HepG2 (cell line): Measurements from ENCODE around the gene B3GNT9. TPM values are rescaled to one million over a fixed set of nuclear protein-coding genes. Genes with fewer than 3 reads are reported as not detected.

Experiments used
- ARID5B ChIP-seq: IDR thresholded peaks from 2 replicates; pipeline ENCODE4 v1.4.0; 2020; ENCODE audit warnings: mild to moderate bottlenecking, missing genetic modification reagents
- CCDC6 ChIP-seq: sonication (generic); formaldehyde crosslinking; IDR thresholded peaks from 2 replicates; pipeline ENCODE4 v1.8.1; 2022; ENCODE audit warnings: mild to moderate bottlenecking, missing genetic modification reagents, moderate library complexity
- FOXC1 ChIP-seq: sonication (generic); formaldehyde crosslinking; IDR thresholded peaks from 2 replicates; pipeline ENCODE4 v1.8.0; 2022; ENCODE audit warnings: mild to moderate bottlenecking, missing genetic modification reagents, borderline replicate concordance
- HOXD1 ChIP-seq: sonication (generic); formaldehyde crosslinking; IDR thresholded peaks from 2 replicates; pipeline ENCODE4 v1.5.0; 2020; ENCODE audit warnings: missing genetic modification reagents
- PCBP1 ChIP-seq: fragments of 200-400 bp; formaldehyde crosslinking; IDR thresholded peaks from 2 replicates; pipeline ENCODE4 v1.6.1; 2017; ENCODE audit warnings: mild to moderate bottlenecking, low read depth, low read length, borderline replicate concordance
- SMARCC2 ChIP-seq: fragments of 450-650 bp; IDR thresholded peaks from 2 replicates; pipeline ENCODE4 v1.6.1; 2017; ENCODE audit warnings: antibody characterized with exemption, mild to moderate bottlenecking
- THAP9 ChIP-seq: sonication (generic); formaldehyde crosslinking; IDR thresholded peaks from 2 replicates; pipeline ENCODE4; 2020; ENCODE audit warnings: missing genetic modification reagents, mild to moderate bottlenecking, borderline replicate concordance
- ZEB1 ChIP-seq: IDR thresholded peaks from 2 replicates; pipeline ENCODE4 v1.6.1; 2012; ENCODE audit warnings: mild to moderate bottlenecking, low read depth, inconsistent platforms; ENCODE audit not compliant: insufficient replicate concordance
- ZFY ChIP-seq: sonication (generic); formaldehyde crosslinking; IDR thresholded peaks from 2 replicates; pipeline ENCODE4 v1.4.0; 2020; ENCODE audit warnings: missing genetic modification reagents
- ZHX2 ChIP-seq, 2 experiments: sonication (generic) in 1 of 2; formaldehyde crosslinking in 1 of 2; IDR thresholded peaks; 2 replicates each; pipeline versions ENCODE4 v1.6.1 to v1.9.0; 2014 to 2022; ENCODE audit warnings: antibody characterized with exemption in 1 of 2, borderline replicate concordance in 1 of 2, inconsistent platforms in 1 of 2, low read depth in 1 of 2, missing genetic modification reagents in 1 of 2
- ZNF367 ChIP-seq: sonication (generic); formaldehyde crosslinking; IDR thresholded peaks from 2 replicates; pipeline ENCODE4 v1.4.0; 2020; ENCODE audit warnings: missing genetic modification reagents, borderline replicate concordance
- polyA plus RNA-seq, 8 experiments: library from polyadenylated mRNA; depleted of rRNA in 3 of 8; stranded (reverse) in 7 of 8; unstranded in 1 of 8; fragments of >200 nt; fragmentation: Illumina TruSeq in 4 of 8; extraction: Trizol in 4 of 8; gene quantifications; 2 replicates each; pipeline versions ENCODE4 v1.2.1 to v1.2.3, GENCODE V29; 2011 to 2016; ENCODE audit warnings: low read depth in 4 of 8, missing spikeins in 1 of 8, mixed read lengths in 1 of 8; ENCODE audit not compliant: insufficient read depth in 1 of 8
- total RNA-seq, 5 experiments: library from RNA; depleted of rRNA; stranded (reverse); fragments of >200 nt; fragmentation: Illumina TruSeq; extraction: Trizol; gene quantifications; 2 replicates each; pipeline ENCODE4 v1.2.3, GENCODE V29; 2016; ENCODE audit warnings: low read depth in 1 of 5

B3GNT9 gene
- total and polyA plus RNA-seq, 2 of the 13 experiments (the other 11 are each of a cell fraction or from before 2014, with no cell fraction given), result 1.5 to 3.1 TPM

- TF ChIP-seq ZHX2 (IDR thresholded peaks at IDR 0.05; ENCODE audit: low read depth), result 0 out of 2 replicates have a peak, but pooled peaks have one; percentile 70
- peak; percentile 86 for TF ChIP-seq ZHX2 (CRISPR knock-in tag; IDR thresholded peaks at IDR 0.05; ENCODE audit: borderline replicate concordance)
- peak; percentile 58; the same call in 1 of the 2 replicates for TF ChIP-seq ARID5B
- no peak for TF ChIP-seq PCBP1
- no peak for TF ChIP-seq SMARCC2
- peak; percentile 57; the same call in 1 of the 2 replicates for TF ChIP-seq ZNF367 (CRISPR knock-in tag)
- TF ChIP-seq FOXC1 (CRISPR knock-in tag), result peak; percentile 86
- TF ChIP-seq ZEB1, result no peak
- TF ChIP-seq HOXD1, result peak; percentile 78
- TF ChIP-seq CCDC6, result peak; percentile 89
- peak; percentile 62; the same call in 1 of the 2 replicates for TF ChIP-seq THAP9 (CRISPR knock-in tag)
- peak; percentile 99 for TF ChIP-seq ZFY (CRISPR knock-in tag)
Measured at GRCh38 chr16:67191995-67192681, 41.3 kb upstream of the B3GNT9 start, which contains the start of gene E2F4 (continued).
